Activated CD4-positive, CD25-positive, alpha-beta regulatory T cell (primary cell): ENCODE results near the gene LY6G6F.
A peak's percentile ranks its signal among the peaks of the same experiment; 100 is the strongest.
"Not testable (repeated sequence)": the region's sequence is repeated elsewhere in the genome, so short reads cannot be mapped to it uniquely, and the experiment has no call there.

Experiments used
- DNase-seq, 4 experiments: peaks; one replicate each; lab custom pipeline; 2025; lab: John Stamatoyannopoulos, UW

The LY6G6F gene

DNA sequence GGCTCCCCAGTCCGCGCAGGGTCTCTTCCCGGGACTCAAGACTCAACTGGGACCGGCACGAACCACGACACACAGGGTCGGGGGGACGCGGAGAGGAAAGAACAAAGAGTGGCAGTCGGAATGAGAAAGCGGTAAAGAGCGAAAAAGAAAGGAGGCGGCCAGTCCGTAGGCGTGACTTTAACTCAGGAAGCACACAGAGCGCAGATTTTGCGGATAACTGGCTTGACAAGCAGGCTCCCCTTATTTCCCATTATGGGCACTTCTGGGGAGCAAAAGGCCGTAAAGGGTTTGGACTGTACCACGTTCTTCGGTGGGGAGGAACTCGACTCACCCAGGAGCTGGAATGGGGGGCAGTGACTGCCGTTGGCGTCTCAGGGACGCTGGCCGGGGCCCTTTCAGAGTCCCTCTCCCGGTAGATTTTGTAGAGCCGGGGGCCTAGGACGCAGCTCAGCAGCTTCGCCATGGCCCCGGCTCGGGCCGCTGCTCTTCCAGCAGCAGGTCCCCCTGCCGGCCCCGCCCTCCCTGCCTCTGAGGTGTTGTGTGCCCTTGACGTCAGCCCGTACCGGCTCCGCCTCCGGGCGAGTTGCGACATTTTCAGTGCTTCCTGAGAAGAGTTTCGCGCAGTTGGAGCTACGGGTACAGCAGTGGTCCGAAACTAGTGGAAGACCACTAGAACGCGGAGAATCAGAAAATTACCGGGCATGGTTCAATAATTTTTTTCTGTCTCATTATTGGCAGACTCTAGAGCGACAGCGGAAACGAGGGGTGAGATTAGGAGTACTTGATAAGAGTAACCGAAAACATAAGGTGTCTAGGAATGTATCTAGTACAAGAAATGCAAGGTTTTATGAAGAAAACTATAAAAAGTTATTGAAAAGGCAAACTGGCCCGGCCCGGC lies 3.6 kb upstream of the LY6G6F start, which contains the start of gene ABHD16A:
Gene ABHD16A, minus strand, starts transcription at position 506 of the 898 bp plus-strand sequence. Its CDS starts 43 bp downstream, at position 463.
- DNase-seq: peak; percentile 90 to 96 (median 94)

DNA sequence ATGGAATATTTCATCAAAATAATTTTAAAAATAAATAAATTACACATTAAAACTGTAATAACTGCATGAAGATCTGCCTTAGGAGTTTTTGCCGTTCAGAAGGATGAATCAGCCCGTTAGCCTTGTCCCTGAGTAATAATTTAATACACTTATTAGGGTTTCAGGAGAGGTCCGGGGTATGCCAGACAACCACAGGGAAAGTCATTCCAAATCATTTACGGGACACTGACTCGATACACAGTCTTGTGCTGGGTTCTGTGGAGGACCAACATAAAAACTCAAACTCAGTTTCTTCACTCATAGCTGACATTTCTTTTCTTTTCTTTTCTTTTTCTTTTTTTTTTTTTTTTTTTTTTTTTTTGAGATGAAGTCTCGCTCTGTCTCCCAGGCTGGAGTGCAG lies 735 bp upstream of the LY6G6F start:
- DNase-seq: no peak

DNA sequence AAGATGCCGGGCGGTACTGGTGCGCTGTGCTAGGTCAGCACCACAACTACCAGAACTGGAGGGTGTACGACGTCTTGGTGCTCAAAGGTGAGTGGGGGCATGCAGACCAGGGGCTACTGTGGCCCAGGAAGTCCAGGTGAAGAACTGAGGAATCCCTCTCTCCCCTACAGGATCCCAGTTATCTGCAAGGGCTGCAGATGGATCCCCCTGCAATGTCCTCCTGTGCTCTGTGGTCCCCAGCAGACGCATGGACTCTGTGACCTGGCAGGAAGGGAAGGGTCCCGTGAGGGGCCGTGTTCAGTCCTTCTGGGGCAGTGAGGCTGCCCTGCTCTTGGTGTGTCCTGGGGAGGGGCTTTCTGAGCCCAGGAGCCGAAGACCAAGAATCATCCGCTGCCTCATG lies 1.0 kb downstream of the LY6G6F start:
- no peak for DNase-seq

DNA sequence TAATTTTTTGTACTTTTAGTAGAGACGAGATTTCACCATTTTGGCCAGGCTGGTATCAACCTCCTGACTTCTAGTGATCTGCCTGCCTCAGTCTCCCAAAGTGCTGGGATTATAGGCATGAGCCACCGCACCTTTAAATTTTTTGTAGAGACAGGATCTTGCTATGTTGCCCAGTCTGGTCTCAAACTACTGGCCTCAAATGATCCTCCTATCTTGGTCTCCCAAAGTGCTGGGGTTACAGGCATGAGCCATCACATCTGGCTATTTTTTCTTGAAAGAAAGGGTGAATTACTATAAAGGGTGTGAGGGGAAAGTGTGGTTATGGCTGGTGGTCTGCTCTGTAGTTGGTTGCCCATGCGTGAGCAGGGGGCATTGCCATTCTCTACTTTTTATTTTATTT lies 1.6 kb downstream of the LY6G6F start:
- DNase-seq: no peak

DNA sequence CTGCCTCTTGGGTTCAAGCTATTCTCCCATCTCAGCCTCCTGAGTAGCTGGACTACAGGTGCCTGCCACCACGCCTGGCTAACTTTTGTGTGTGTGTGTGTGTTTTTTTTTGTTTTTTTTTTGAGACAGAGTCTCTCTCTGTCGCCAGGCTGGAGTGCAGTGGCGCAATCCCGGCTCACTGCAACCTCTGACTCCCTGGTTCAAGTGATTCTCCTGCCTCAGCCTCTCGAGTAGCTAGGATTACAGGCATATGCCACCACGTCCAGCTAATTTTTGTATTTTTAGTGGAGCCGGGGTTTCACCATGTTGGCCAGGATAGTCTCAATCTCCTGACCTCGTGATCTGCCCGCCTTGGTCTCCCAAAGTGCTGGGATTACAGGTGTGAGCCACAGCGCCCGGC lies 2.5 kb downstream of the LY6G6F start:
- not testable (repeated sequence) for DNase-seq

DNA sequence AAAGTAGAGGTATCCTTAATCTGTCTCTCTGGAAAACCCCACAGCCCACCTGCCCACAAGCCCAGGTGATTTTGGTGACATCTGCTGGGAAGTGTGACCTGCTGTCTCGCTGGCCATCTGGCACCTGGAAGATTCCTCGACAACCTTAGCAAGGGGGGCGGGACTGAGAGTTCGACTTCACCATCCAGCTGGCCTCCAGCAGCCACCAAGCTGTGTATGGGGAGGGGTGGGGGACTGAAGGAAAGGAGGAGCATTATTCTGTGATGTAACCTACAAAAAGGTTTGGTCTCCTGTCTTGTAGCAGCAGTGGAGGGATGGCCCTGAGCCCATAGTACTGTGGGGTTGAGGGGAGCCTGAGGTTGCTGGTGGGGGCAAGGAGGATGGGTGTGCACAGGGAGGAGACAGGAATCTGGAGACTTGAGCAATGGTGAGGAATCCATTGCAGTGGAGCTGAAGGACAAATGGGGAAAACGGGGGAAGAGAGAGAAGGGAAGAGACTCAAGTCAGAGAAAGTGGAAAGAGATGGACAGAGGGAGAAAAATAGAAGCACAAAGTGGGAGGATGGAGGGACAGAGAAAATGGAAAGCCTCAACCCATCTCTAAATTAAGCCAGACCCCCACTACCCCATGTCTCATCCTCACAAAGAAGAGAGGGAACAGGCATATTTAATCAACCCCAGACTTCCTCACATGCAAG lies 4.0 kb downstream of the LY6G6F start:
- DNase-seq: no peak

DNA sequence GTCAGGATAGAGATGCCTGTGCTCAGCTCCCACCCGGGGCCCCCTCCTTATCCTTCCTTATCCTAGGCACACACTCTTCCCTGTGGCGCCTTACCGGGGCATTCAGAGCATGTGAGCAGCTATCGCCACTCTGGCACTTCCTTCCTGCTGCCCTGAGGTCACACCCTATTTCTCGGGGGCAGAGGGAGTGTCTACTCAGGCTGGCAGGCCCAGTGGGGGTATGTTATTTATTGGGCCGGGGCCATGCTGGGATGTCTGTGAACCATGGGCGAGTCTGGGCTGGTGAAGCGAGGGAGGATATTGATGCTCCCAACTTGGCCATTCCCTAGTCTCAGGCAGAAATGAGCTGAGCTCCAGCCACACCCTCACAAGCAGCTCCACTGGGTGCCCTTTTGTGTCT lies 4.6 kb downstream of the LY6G6F start:
- no peak for DNase-seq

DNA sequence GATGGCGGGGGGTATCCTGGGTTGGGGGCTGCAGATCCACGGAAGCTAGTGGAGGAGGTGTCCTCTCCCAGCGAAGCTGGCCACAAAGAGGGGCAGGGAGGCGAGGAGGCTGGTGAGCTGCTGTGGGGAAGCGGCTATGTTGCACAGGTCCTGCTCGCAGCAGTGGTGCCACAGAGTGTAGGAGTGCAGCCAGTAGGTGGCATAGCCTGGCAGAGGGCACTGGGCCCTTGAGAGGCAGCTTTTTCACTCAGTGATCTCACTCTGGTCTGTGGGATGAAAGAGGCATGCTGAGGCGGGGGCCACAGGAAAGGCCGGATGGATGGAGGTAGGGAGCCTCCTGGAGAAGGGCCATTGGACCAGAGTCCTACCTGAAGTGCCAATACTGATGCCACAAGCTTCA lies 5.6 kb downstream of the LY6G6F start:
- DNase-seq: no peak

DNA sequence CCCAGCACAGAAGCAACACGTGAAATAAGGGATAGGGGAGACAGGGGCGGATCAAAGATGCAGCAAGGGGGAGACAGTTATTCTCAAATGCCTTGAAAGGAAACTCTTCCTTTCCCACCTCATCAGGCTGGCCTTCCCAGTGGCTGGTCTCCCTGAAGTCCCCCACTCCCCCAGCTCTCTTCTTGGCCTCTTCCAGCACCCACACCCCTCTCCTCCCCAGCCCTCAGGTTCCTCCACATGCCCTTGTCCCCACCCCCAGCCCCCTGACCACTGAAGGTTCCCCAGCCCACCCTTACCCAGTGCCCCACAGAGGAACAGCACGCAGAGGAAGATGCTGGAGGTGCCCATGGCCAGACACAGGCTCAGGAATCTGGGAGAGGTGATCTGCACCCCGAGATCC lies 6.8 kb downstream of the LY6G6F start:
- no peak for DNase-seq

DNA sequence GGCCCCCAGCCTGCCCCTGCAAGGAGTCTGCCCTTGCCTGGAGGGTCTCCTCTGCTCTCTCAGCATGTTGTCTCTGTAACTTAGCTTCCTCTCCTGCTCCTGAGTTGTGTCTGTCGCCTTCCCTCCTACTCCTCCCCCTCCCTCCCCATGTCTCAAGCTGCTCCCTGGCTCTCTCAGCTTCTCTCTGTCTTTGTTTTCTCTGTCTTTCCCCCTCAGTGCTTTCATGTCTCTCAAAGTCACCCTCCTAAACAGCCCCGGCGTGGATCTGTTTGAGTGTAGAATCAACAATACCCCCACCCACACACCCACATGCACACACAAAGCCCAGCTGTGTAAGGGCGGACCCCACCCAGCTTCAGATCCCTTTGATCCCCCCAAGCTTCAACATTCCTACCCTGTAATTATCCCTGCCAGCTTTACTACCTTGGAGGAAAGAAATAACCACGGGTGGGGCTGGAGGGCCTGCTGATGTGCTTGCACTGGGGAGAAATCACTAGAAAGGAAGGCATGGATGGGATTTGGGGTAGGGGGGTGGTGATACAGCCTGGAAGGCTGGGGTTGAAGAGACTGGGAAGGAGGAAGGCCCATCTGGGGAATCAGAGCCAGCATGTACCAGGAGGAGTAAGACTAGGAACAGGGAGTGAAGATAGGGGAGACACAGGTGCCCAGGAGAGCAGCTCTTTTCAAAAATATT lies 7.5 kb downstream of the LY6G6F start:
- DNase-seq: no peak

DNA sequence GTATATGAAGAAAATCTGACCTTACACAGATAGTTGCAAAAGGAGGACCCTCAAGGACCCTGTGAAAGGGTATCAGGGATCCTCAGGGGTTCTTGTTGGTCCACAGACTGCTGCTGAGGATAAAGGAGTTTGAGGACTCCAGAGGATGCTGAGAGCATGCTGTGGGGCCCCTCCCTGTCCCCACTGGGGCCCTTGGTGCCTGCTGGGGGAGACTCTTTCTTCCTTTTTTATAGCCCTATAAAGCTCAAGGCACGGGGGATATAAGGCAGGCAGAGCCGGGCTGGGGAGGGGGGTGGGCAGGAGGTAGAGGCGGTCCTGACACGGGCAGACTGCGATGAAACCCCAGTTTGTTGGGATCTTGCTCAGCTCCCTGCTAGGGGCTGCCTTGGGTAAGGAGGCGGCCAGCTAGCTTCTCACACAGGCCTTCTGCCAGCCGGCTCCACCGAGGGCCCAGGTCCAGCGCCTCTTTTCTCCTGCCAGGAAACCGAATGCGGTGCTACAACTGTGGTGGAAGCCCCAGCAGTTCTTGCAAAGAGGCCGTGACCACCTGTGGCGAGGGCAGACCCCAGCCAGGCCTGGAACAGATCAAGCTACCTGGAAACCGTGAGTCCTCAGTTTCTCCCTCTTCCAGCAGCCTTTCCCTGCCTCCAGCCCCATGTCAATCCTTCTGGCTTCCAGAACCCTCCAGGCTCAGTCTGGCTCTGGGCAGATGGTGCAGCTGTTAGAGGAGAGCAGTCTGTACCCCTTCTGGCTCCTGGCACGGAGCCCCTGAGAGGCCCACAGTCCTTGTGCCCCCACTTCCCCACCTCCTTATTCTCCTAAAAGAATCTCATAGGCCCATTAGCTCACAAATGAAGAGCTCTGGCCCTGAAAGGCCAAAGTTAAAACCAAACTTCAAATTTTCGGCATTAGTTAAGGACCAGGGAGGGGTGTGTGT lies 8.6 kb downstream of the LY6G6F start, which contains the start of gene LY6G6D:
Gene LY6G6D, plus strand, starts transcription at position 327 of the 937 bp plus-strand sequence. Its CDS starts 8 bp downstream, at position 335.
- no peak for DNase-seq

DNA sequence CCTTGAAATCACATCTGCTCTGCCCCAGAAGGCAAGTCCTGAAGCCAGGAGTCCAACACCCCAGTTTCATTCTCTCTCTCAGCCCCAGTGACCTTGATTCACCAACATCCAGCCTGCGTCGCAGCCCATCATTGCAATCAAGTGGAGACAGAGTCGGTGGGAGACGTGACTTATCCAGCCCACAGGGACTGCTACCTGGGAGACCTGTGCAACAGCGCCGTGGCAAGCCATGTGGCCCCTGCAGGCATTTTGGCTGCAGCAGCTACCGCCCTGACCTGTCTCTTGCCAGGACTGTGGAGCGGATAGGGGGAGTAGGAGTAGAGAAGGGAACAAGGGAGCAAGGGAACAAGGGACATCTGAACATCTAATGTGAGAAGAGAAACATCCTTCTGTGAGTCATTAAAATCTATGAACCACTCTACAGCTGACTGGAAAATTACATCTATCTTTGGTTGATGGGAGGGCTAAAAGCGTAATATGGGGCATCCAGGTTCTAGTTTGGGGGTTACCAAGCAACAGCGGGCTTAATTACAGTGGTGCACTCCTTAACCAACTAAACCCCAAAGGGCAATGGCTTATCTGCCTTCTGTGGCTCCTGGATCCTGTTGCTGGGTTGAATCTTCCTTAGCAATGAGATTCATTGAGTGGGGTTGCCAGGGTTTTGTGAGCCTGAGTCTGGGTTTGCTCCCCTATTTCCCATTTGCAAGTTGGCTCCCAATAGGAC lies 11.0 kb downstream of the LY6G6F start:
- no peak for DNase-seq

DNA sequence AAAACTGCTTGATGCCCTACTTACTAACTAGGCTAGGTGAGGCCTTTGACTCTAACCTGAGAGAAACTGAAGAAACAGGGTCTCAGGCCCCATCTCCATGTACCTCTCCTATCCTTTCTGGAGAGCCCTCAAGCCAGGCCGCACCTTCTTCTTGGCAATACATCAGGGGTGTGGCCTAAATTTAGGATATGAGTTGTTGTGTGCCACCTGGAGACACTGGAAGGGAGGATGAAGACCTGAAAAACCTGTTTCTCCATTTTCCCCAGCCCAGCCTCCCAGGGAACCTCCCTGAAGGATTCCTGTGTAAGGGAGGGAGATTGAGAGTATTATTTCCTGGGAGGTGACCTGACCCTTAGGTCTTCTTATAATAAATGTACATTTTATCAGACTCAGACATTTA lies 11.6 kb downstream of the LY6G6F start:
- DNase-seq: no peak

DNA sequence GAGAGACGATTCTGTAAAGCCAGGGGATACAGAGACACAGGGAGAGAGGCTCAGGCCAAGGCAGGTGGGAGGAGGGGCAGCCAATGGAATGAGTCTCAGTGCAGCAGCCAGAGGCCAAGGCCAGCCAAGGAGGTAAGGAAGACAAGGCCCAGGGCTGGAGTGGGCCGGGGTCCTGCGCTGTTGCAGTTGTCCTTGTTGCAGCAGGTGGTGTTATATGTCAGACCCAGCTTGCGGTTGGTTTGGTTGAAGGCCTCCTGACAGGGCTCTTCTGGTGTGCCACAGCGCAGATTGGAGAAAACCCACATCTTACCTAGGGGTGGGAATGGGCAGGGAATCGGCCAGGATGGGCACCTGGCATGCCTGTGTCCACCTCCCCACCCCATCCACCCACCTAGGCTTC lies 12.3 kb downstream of the LY6G6F start:
- no peak for DNase-seq

DNA sequence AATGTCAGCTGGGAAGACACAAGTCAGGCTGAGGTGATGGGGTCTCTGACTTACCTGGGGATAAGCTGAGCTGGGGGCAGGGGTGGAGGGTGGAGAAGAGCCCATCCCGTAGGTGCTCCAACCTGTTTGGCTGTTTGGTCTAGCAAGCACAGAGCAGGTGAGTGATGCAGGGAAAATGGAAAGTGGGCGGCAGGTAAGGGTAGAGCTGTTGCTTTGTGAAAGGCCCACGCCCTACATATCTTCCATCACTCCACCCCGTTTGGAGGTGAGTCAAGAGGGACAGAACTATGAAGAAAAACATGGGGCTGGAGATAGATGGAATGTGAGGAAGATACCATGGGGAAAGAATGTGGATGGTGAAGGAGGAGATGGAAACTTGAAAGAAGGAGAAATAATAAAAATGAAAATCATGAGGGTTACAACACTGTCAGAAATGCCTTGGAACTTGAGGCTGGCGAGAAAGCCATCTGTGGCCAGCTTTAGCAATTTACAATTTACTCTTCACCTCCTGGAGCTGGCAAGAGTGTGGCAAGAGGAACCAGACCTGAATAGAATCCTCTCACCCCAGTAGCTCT lies 13.6 kb downstream of the LY6G6F start:
- no peak for DNase-seq

DNA sequence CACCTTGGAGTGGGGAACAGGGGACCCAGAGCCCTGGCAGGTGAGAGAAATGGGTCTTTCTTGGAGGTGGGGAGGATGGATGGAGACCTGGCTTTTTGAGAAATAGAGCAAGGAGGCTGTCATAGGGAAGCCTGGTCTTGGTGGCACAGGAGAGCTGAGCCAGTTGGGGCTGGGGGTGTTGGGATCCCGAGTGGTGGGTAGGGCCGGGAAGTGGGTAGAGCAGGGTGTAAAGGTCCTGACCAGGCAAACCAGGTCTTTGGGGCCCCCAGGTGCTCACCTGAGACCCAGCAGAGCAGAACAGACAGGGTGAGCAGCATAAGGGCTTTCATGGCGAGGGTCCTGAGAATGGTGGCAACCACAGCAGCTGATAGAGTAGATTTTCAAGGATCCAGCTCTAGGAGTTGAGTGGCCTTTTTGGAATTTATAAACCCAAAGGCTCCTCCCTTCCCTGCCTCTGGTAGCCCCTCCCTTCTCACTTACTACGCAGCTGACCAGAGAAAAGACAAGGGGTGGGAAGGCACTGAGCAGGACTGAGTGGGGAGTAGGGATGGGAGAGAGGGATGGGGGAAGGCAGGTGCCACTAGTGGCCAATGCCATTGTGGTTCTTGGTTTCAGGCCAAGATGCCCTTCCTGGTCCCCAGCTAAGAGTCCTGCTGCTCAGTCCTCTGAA lies 14.8 kb downstream of the LY6G6F start, which contains the start of gene LY6G6C:
Gene LY6G6C, minus strand, starts transcription at position 396 of the 670 bp plus-strand sequence. Its CDS starts 67 bp downstream, at position 329.
- DNase-seq: no peak

DNA sequence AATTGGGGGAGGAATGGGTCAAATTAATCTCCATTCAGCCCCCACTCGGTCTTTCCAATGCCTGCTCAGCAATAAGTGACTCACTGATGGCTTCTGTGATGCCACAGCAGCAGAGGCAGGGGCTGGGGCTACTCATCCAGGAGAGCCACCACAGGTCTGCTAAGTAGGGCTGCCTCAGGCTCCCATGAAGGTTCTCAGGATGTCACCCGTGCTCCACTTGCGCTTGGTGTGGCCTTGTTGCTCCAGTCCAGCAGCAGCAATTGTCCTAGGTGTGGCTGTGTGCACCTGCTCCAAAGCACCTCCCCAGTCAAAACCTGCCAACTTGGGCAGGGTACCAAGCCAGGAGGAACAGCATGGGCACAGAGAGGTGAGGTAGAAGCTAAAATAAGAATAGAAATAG lies 15.5 kb downstream of the LY6G6F start:
- no peak for DNase-seq

DNA sequence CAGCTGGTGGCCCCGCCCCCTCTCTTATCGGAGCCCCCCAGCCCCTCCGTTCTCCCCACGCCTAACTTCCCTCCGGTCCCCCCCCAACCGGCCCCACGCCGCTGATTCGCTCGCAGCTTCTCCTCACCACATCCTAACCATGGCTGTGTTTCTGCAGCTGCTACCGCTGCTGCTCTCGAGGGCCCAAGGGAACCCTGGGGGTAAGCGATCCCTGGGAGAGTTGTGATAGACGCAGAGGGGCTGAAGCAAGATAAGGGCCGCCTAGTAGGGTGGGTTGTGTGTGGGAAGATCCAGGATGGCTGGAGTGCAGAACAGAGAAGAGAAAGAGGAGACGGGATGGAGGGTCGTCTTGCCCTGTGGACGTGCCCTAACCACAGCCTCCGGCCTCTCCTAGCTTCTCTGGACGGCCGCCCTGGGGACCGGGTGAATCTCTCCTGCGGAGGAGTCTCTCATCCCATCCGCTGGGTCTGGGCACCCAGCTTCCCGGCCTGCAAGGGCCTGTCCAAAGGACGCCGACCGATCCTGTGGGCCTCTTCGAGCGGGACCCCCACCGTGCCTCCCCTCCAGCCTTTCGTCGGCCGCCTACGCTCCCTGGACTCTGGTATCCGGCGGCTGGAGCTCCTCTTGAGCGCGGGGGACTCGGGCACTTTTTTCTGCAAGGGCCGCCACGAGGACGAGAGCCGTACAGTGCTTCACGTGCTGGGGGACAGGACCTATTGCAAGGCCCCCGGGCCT lies 16.7 kb downstream of the LY6G6F start, which contains the start of gene MPIG6B:
Gene MPIG6B, plus strand, starts transcription at position 129 of the 735 bp plus-strand sequence. Its CDS starts 11 bp downstream, at position 140.
- DNase-seq: no peak
